Measurements from ENCODE around the gene FRY.

FRY gene

DNA sequence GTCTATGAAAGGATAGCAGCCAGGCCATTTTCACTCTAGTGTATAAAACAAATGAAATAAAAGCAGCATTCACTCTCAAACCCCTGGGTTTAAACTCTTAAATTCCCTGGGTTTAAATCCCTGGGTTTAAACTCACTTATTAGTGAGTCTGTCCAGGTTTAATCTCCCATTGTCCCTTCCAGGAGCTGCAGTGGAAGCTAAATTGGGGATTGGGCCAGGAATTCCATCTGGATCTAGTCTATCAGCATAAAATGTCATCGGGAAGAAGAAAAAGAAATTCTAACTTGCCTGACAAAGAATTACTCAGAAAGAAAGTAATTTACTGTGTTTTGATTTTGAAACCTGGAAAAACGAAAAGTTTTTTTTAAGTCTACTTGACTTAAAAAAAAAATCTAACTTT, 54.8 kb downstream of the FRY start:
- DNase-seq (ENCODE audit: low read depth), result no peak

DNA sequence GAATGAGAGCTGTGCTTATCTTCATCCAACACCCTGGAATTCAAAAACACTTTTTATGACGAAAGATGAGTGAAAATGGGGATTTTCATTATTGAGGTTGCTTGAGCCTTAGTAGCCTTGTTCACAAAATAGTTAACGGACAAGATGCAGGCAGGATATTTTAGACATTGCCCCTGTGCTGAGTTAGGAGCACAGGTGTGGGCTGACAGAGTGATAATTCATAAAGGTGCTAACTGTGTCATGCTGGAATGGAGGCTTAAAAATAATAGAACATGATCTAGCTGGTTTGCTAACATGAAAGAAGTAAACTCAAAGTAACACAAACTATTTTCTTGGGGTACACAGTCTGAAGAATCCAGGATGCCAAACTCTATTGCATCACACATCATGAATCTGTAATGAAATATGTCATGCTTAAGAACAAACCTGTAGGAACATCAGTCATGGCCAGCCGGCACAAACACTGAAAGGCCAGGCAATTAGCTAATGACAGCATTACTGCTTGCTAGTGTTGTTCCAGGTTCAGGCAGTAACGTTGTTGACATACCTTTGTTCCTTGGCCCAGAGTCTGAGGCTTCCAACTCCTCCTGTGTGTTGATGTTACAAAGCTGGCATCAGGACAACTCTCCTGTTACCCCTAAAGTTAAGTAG, 55.3 kb downstream of the FRY start:
- no peak for DNase-seq (ENCODE audit: low read depth)

DNA sequence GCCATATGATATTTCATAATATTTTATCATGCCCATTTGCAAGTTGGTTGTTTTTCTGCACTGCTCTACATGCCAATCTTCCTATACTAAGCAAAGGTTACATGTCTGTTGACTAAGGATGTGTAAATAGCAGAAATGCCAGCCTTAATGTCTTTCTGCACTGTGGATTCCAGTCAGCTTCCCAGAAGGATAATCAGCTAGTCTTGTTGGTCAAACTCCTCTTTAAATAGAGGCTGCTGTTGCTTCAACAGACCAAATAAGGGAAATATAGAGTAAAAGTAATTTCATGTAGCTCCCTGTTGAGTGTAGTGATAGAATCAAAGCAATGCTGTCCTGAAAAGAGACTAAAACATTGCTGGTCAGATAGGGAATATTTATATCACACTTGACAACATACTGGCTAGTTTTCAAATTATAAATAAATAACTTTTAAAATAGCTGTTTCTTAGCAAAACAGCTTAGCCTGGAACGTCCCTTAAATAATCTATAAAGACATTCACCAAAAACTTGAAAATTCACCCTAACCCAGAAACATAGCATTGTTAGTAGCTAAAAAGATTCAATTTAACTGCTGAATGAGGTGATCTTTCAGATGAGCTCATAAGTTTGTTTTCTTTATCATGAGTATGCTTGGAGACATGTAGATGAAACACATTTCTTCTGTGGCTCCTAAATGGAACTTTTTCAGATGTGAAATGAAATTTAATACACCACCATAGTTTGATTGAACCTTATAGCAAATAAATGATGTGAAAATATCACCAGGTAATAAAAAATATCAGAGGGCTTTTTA, 56.6 kb downstream of the FRY start:
- DNase-seq (ENCODE audit: low read depth), result no peak

DNA sequence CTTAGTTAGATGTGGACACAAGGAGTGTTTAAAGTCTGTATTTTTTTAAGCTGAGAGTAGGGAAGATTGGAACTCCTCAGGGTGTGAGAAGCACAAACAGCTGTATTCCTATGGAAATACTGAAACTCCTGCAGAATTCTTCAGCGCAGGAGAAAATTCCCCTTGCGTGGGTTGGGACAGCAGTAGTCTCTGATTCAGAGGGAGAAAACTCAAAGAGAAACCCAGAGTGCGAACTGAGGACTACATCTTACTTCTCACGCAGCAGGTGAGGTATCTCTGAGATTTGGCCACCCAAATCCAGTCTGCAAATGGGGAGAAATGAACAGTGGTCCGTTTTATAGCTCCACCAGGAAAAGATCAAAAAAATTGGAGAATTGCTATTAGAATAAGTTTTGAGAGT, 60.9 kb downstream of the FRY start:
- DNase-seq (ENCODE audit: low read depth), result no peak

DNA sequence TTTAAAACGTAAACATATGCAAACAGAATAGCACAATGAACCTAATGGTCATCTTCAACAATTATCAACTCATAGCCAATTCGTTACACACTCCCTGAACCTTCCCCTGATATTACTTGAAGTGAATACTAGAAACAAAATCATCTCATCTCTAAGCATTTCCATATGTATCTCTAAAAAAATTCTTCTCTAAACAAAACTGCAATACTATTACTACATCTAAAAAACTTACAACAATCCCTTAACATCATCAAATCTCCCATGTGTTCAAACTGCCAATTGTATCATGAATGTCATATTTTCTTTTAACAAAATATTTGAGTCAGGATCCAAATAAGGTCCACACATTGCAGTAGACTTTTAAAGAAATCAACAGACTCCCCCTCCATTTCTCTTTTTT, 61.4 kb downstream of the FRY start:
- DNase-seq (ENCODE audit: low read depth), result no peak

DNA sequence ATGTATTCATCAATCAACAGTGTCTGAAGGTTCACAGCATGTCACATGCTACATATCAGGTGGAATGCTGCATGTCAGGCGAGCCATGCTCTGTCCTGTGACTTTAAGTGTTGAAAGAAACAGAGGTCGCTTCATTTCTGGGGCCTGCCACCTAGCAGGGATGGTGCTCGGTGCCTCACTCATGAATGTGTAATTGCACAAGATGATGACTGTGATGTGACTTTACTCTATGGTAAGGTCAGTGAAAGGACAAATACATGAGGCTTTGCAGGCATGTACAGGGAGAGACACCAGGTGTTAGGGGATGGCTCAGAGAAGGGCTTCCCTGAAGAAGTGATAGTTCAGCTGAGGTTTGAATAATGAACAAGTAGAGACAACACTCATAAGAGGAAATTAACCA, 66.7 kb downstream of the FRY start:
- DNase-seq (ENCODE audit: low read depth), result no peak

DNA sequence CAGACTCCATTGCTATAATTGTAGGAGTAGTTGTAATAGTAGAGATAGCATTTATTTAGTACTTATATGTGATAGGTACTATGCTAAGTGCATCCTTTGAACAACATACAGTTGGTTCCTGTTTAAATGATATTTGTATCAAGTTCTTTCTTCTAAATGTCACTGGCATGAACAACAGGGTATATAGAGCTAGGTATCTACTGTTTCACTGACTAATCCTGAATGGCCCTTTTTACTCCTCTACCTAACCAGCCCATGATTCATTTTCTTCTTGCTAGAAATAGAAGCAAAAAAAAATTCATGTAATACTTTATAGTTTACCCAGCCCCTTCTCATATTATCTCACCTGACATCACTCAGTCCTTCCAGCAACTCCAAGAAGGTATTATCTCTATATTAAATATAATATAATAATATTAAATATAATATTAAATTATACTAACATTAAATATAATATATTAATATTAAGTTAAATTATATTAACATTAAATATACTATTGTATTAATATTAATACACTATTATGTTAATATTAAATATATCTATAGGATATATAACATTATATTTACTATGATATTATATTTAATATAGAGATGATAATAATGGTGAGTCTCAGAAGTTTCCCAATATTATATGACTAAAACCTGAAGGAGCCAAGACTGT, 74.2 kb downstream of the FRY start:
- DNase-seq (ENCODE audit: low read depth), result no peak

DNA sequence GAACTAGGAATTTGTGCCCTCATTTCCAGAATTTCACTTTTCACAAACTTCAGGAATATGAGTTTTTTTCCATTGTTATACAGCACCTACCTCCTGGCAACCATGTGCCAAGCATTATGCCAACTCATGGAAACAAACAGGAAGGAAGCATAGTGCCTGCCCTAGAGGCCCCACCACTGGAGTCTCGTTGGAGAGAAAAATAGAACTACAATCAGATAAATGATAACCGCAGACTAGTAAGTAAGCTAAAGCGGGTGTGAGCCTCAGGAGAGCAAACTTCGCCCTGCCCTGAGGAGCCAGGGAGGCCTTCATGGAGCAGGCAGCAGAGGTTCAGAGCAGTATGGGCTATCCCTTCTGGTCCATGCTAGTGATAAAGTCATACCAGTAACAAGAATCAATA, 75.9 kb downstream of the FRY start:
- DNase-seq (ENCODE audit: low read depth), result no peak

DNA sequence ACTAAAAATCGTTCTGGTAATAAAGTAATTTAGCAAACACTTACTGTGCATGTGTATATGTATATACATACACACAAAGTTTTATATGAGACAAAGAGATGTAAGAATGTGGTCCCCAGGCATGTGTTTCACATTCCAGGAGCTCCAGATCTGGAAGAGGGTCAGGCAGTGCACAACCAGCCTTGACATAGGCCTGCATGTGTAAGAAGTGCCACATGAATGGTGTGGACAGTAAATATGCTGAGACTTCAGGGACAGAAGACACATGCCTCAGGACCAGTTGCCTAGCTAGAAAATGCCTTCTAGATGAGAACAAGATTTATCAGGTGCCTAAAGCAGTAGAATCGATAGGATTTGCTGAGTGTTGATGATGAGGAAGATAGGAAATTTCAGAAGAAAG, 76.4 kb downstream of the FRY start:
- DNase-seq (ENCODE audit: low read depth), result no peak

DNA sequence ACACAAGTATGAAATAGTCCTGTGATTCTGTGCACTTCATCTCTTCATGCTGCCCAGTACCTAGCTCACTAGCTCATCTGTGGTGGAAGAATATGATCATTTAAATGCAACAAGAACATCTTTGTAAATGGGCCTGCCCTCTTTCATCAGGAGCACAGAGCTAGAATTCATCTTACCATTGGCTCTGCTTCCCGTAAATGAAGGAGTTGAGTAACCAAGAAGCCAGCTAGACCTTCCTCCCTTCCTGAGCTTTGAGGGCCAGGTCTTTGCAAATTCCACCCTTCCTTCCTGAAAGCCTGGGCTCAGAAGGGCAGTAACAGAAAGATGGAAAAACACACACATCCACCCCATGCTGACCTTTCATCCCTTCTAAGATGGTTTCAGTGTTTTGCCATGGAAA, 82.0 kb downstream of the FRY start:
- DNase-seq (ENCODE audit: low read depth), result no peak

DNA sequence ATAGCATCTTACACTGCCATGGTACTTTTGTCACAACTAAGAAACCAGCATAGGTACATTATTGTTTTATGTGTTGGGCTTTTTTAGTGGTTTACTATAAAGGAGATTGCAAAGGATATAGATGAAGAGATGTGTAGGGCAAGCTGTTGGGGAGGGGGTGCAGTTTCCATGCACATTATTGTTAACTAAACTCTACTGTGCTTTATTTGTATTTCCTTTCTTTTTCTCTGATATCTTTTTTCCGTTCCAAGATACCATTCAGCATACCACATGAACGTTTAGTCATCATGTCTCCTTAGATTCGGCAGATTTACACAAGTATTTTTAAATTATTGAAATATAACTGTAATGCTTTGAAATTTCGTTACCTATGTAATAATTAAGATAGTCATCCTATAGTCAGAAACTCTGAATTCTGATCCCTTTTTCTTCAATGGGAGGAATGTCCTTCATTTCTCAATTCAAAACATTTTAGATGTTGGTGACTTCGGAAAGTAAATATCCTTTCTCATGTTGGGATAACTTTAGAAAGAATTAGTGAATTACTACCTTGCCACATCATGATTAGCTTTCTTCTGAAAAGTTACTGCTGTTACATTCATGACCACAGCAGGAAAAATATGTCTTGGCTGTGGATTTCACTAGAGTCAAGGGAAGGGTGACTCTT, 82.8 kb downstream of the FRY start:
- no peak for DNase-seq (ENCODE audit: low read depth)

DNA sequence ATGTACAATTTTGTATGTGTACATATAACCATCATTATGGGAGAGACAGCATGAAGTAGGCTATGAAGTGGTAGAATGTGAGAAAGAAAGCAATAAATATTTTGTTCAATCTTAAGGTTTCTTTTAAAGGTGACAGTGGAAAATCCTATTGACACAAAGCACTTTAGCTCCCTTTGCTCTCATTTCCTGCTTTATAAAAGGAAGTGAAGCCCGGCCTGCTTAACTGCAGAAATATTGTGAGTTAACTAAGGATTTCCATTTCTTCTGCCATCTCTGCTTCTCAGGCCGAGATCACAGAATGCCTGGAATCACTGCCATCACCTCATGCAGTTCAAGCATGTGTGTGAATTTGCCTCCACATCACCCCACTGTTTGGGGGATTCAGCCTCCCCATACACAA, 83.5 kb downstream of the FRY start:
- no peak for DNase-seq (ENCODE audit: low read depth)

DNA sequence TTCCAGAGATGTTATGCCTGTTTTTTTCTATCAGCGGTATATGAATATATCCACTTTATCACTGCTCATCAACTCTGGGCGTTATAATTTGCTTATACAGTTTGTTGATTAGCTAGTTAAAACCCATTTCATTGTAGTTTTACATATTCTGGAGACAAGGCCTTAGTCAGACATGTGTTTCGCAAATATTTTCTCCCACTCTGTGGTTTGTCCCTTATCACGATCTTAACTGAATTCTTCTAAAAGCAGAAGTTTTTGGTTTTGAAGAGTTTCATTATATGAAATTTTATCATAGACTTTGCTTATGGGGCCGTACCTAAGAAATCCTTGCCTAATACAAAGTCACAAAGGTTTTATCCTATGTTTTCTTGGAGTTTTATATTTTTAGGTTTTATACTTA, 84.6 kb downstream of the FRY start:
- no peak for DNase-seq (ENCODE audit: low read depth)

DNA sequence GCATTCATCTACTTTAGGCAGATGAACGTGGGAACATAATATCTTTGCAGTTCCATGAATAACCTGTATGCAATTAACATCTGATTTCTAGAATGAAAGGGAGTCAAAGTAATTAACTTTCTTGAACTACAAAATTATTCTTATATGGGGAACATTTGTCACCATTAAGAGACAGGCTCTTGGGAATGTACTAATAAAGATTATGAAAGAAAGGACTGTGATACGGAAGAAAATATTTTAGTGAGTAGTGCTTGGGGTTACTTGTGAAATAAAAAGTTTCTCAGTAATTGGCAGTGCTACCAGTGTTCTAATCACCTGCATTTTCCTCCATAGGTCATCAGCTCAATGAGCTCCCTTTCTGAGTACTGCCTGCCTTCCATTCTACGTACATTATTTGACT, 85.4 kb downstream of the FRY start:
- no peak for DNase-seq (ENCODE audit: low read depth)

DNA sequence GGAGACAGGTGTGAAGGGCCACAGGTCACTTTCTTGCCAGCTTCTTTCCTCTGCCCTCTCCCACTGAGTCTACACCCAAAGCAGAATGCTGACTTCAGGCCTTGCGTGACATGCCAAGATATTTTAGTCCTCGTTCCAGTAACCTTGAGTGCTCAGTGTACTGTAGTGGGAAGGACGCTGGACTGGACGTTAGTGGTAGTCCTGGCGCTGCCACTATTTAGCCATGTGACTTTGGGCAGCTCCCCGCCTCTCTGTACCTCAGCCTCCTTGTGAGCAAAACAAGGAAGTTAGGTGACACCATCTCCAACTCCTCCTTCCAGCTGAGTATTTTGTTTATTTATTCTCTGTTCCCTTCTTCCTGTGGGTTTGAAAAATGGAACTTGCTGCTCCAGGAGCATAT, 86.1 kb downstream of the FRY start:
- DNase-seq (ENCODE audit: low read depth), result no peak

DNA sequence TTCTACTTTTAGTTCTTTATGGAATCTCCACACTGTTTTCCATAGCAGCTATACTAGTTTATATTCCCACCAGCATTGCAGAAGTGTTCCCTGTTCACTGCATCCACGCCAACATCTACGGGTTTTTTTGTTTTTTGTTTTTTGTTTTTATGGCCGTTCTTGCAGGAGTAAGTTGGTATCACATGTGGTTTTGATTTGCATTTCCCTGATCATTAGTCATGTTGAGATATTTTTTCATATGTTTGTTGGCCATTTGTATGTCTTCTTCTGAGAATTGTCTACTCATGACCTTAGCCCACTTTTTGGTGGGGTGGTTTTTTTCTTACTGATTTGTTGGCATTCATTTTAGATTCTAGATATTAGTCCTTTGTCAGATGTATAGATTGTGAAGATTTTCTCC, 89.7 kb downstream of the FRY start:
- DNase-seq (ENCODE audit: low read depth), result no peak

DNA sequence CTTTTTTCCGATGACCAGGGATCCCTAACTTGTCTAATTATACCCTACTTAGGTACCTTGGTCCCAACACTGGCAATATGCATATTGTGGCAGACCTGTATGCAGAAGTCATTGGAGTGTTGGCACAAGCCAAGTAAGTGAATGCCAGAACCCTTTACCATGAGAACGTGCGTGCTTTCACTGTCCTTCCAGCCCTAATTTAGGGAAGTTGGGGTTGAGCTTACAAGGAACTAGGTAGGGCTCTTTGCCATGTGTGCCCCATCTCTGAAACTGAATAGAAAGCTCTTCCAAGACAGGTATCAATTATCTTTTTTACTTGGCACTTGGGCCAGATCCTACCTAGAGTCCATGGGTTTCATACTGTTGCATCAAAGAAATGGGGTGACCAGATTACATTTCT, 93.2 kb downstream of the FRY start:
- no peak for DNase-seq (ENCODE audit: low read depth)

DNA sequence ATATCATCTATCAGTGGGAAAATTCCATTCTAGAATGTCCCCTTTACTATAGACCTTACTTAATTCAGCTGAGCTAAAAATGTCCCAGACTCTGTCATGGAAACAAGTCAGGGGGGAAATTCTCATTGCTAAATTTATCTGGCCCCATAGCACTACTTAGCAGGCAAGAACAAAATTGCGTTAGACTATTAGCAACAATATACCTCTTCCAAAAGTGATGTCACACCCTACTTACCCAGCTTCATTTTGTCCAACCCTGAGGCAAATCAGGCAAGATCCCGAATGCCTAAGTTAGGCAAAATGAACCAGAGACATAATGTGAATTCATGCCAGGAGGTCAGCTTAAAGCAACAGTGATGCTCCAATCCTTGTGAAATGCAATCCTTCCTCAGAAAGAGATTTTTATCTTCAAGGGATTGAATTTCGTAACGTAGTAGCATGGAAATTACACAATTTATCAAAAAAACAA, 93.7 kb downstream of the FRY start:
- DNase-seq (ENCODE audit: low read depth), result no peak

DNA sequence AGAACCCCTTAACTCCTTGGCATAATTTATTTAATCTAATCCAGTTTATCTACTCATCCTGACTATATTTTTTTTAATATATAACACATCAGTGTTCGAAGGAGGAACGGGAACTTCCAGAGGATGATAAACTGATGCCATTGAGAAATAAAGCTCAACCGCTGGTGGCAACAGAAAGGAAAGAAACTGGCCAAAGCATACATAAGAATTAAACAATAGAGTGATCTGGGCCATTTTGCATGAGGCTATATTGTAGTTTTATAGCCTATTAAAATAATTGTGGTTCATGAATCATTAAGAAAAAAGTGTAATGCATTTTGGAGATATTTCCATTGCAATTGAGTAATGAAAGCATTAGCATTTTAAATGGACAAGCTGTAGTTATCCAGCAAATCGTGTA, 94.2 kb downstream of the FRY start:
- DNase-seq (ENCODE audit: low read depth), result no peak

DNA sequence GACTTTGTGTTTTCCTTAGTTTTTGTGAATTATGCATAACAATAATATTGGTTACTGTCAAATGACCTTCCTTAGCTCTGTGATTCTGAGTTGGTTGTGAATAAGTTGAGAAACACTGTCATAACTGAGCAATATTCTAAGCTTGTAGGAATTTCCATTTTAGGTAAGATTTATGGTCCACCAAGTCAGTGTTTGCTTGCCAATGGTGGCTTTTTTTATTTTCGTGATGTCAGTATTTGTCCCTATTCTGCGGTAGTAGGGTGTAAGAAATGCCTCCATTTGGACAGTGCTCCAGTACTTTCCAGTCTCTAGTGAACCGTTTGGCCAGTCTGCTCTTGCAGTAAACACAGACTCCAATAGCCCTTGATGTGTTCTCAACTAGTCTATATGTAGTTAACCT, 94.7 kb downstream of the FRY start:
- no peak for DNase-seq (ENCODE audit: low read depth)

DNA sequence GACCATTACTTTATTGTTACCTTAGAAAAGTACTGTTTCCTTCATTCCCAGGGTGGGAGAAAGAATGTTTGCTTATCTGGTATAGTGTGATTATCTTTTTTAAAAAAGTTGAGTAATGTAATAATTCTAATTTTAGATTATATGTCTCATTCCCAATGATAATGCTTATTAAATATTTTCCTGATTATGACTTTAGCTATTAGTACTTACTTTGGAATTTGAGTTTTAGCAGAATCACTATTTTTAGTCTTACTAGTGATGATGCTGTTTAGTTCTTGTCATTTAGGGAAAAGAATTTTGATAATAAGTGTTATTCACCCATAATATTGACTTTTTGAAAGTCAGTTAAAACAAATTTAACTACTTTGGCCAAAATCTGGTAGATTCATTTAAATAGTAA, 95.2 kb downstream of the FRY start:
- DNase-seq (ENCODE audit: low read depth), result no peak

DNA sequence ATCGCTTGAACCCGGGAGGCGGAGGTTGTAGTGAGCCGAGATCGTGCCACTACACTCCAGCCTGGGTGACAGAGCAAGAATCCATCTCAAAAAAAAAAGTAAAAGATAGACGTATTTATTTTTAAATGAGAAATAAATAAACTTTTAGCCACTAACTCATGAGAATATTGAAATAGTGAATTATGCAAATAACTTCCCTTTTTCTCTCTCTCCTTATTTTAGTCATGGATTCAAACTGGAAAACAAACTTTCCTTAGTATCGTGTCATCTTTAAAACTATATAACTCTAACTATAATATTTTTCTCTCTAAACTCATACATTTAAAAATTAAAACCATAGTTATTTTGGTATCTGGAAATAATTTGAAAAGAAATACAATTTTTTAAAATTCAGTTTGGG, 96.1 kb downstream of the FRY start:
- no peak for DNase-seq (ENCODE audit: low read depth)

Data from stimulated activated CD4-positive, alpha-beta T cell treated with anti-CD3 and anti-CD28 coated beads, Interleukin-2, amount 100 ng/mL, for 4 hours (primary cell).